Panc1 (cell line): ENCODE measurements around the gene CWC27. TPM values are rescaled to one million over a fixed set of nuclear protein-coding genes. Genes with fewer than 3 reads are reported as not detected.

Experiments used
- ATAC-seq: fragments of 200-7000 bp; cut with Tn5 transposase; 2 replicates; pipeline ENCODE4 v1.9.1; 2020; ENCODE audit warnings: mild to moderate bottlenecking, moderate library complexity
- BruUV-seq: library from RNA; stranded (reverse); fragments of 400-500 nt; replicated peaks from 2 replicates; lab custom pipeline; 2021; lab: Mats Ljungman, UMichigan
- CTCF ChIA-PET: fragments of 300-600 bp; sonication (Branson Sonifier 250); formaldehyde crosslinking; loops from one replicate; lab custom pipeline; 2022; ENCODE audit warnings: antibody characterized with exemption; lab: Charles Lee
- POLR2A ChIA-PET: fragments of 300-600 bp; sonication (Branson Sonifier 250); formaldehyde crosslinking; loops from one replicate; lab custom pipeline; 2022; ENCODE audit warnings: antibody characterized with exemption; lab: Charles Lee
- DNase-seq: peaks from one replicate; pipeline ENCODE4 v3.0.0-alpha.2; 2010; ENCODE audit warnings: low read depth, low spot score
- H3K27ac ChIP-seq: 2 replicates; pipeline ENCODE4 v1.5.1; 2011; ENCODE audit warnings: mild to moderate bottlenecking, low read length, inconsistent platforms
- H3K27me3 ChIP-seq: fragments of 200-500 bp; sonication (Bioruptor generic); 2 replicates; pipeline ENCODE4 v1.6.0; 2014; ENCODE audit warnings: low read length, inconsistent platforms; ENCODE audit not compliant: control insufficient read depth, insufficient read depth
- H3K36me3 ChIP-seq: fragments of 200-500 bp; sonication (Bioruptor generic); 2 replicates; pipeline ENCODE4 v1.5.1; 2014; ENCODE audit warnings: inconsistent platforms, mild to moderate bottlenecking, low read length, moderate library complexity; ENCODE audit not compliant: control insufficient read depth, insufficient read depth
- H3K4me1 ChIP-seq: 2 replicates; pipeline ENCODE4 v1.5.1; 2011; ENCODE audit warnings: inconsistent platforms, mild to moderate bottlenecking, low read length, moderate library complexity; ENCODE audit not compliant: control insufficient read depth, insufficient read depth
- H3K4me3 ChIP-seq, 2 experiments: 2 replicates each; pipeline ENCODE4 v1.5.1; 2011 to 2012; ENCODE audit warnings: low read depth in 2 of 2, low read length in 2 of 2, mild to moderate bottlenecking in 2 of 2, inconsistent platforms in 1 of 2, moderate library complexity in 1 of 2
- H3K9me3 ChIP-seq: fragments of 200-500 bp; sonication (Bioruptor generic); 2 replicates; pipeline ENCODE4 v1.5.1; 2014; ENCODE audit warnings: low read depth, mild to moderate bottlenecking, inconsistent platforms, low read length, moderate library complexity; ENCODE audit not compliant: control insufficient read depth, insufficient read depth
- CTCF ChIP-seq: fragments of 450-650 bp; IDR thresholded peaks from 2 replicates; pipeline ENCODE4 v1.5.1; 2017; ENCODE audit warnings: mild to moderate bottlenecking
- POLR2AphosphoS5 ChIP-seq: IDR thresholded peaks from 2 replicates; pipeline ENCODE4 v1.6.1; 2012; ENCODE audit warnings: mild to moderate bottlenecking, low read depth, low read length, moderate library complexity
- REST ChIP-seq, 2 experiments: IDR thresholded peaks; 2 replicates each; pipeline ENCODE4 v1.6.1; 2011 to 2012; ENCODE audit warnings: low read depth in 2 of 2, control low read depth in 1 of 2, low read length in 1 of 2, mild to moderate bottlenecking in 1 of 2, moderate library complexity in 1 of 2; ENCODE audit not compliant: insufficient read depth in 1 of 2
- SIN3A ChIP-seq: IDR thresholded peaks from 2 replicates; pipeline ENCODE4 v1.6.1; 2012; ENCODE audit warnings: low read depth, mild to moderate bottlenecking, low read length, moderate library complexity, borderline replicate concordance; ENCODE audit not compliant: insufficient read depth
- TCF7L2 ChIP-seq: IDR thresholded peaks from 2 replicates; pipeline ENCODE4 v1.6.1; 2011; ENCODE audit warnings: mild to moderate bottlenecking, low read depth, low read length, inconsistent platforms
- in situ Hi-C: cut with HindIII; loops from 2 replicates; pipeline ENCODE4 v1.10.0; 2016; ENCODE audit warnings: low sequenced_read_pairs, low pct_unique_long_range_greater_than_20kb
- intact Hi-C: fragments of 100-400 bp; cut with micrococcal nuclease; formaldehyde crosslinking; loops from one replicate; pipeline ENCODE4 v1.10.0; 2022; ENCODE audit not compliant: unreplicated experiment
- total RNA-seq: library from RNA; stranded (reverse); gene quantifications from one replicate; pipeline ENCODE4 v1.2.1, GENCODE V29; 2021; ENCODE audit not compliant: unreplicated experiment

The CWC27 gene
- total RNA-seq, 1 experiment from 2014 or later: 19.7 TPM

GRCh38 chr5:64942460-64942859 is 173.7 kb downstream of the CWC27 start:
- no peak for TF ChIP-seq TCF7L2
- no peak for TF ChIP-seq POLR2AphosphoS5
- TF ChIP-seq CTCF: no peak
- TF ChIP-seq REST (IDR thresholded peaks at IDR 0.05; ENCODE audit: insufficient read depth in 1 of 2, low read depth in 2 of 2, low read length in 1 of 2): no peak
- no peak for TF ChIP-seq SIN3A
- in situ Hi-C loops: no loop called here
- H3K4me1 ChIP-seq: no peaks in the 10 kb centered on the region
- POLR2A ChIA-PET: no interaction called here
- DNase-seq (no peak), ATAC-seq (no peak)
- intact Hi-C loops: no loop called here
- H3K27me3 ChIP-seq: no peaks in the 10 kb centered on the region
- no peaks in the 10 kb centered on the region for H3K9me3 ChIP-seq
- CTCF ChIA-PET: no interaction called here
- no TSS peak for BruUV-seq
- H3K36me3 ChIP-seq: no peaks in the 10 kb centered on the region
- H3K4me3 ChIP-seq: no peak overlapping the region
- H3K27ac ChIP-seq: no peak overlapping the region

GRCh38 chr5:64944868-64945267 is 176.1 kb downstream of the CWC27 start:
- Histone ChIP-seq H3K9me3 (no peaks in the 10 kb centered on the region), H3K36me3 (no peaks in the 10 kb centered on the region), H3K27me3 (no peaks in the 10 kb centered on the region), H3K27ac (no peak overlapping the region), H3K4me3 (no peak overlapping the region), H3K4me1 (no peaks in the 10 kb centered on the region)
- TF ChIP-seq POLR2AphosphoS5: no peak
- DNase-seq (no peak), ATAC-seq (no peak)
- in situ Hi-C loops (no loop called here), intact Hi-C loops (no loop called here)
- POLR2A ChIA-PET: no interaction called here
- CTCF ChIA-PET: no interaction called here
- BruUV-seq: no TSS peak

DNA sequence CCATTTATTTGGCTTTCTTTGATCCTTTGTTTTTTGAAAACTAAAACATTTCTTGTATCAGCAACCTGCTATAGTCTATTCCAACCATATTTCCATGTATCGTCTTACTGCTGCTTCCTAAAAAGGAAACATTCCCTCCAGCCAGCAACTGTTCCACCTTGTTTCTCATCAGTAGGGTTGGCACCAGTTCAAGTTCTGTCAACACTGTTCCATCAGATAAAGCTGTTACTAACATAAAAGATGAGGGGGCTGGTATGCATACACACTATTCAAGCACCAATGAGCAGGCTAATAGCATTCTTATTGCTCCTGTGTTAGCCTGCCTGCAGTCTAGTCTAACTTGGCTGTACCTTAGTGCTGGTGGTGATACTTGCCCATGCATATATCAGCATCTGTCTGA is 178.3 kb downstream of the CWC27 start:
- H3K9me3 ChIP-seq: no peaks in the 10 kb centered on the region
- H3K36me3 ChIP-seq: no peaks in the 10 kb centered on the region
- BruUV-seq: no TSS peak
- POLR2A ChIA-PET: no interaction called here
- ATAC-seq (no peak), DNase-seq (no peak)
- TF ChIP-seq POLR2AphosphoS5 (no peak), CTCF (no peak), REST (IDR thresholded peaks at IDR 0.05; ENCODE audit: insufficient read depth in 1 of 2, low read depth in 2 of 2, low read length in 1 of 2) (no peak), TCF7L2 (no peak), SIN3A (no peak)
- H3K4me3 ChIP-seq: no peak overlapping the region
- H3K27ac ChIP-seq: no peak overlapping the region
- in situ Hi-C loops (no loop called here), intact Hi-C loops (no loop called here)
- no peaks in the 10 kb centered on the region for H3K27me3 ChIP-seq
- CTCF ChIA-PET: no interaction called here
- H3K4me1 ChIP-seq: no peaks in the 10 kb centered on the region
